ENCODE data around the gene TOX3.

TOX3 gene

GRCh38 chr16:52407778-52408177, 139.2 kb downstream of the TOX3 start:
- TF ChIP-seq, protein P1, sequence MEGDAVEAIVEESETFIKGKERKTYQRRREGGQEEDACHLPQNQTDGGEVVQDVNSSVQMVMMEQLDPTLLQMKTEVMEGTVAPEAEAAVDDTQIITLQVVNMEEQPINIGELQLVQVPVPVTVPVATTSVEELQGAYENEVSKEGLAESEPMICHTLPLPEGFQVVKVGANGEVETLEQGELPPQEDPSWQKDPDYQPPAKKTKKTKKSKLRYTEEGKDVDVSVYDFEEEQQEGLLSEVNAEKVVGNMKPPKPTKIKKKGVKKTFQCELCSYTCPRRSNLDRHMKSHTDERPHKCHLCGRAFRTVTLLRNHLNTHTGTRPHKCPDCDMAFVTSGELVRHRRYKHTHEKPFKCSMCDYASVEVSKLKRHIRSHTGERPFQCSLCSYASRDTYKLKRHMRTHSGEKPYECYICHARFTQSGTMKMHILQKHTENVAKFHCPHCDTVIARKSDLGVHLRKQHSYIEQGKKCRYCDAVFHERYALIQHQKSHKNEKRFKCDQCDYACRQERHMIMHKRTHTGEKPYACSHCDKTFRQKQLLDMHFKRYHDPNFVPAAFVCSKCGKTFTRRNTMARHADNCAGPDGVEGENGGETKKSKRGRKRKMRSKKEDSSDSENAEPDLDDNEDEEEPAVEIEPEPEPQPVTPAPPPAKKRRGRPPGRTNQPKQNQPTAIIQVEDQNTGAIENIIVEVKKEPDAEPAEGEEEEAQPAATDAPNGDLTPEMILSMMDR (conservative IDR thresholded peaks at IDR 0.05; ENCODE audit: low read depth, low read length) = no peak
- H3K4me3 ChIP-seq (ENCODE audit: low read length) = no peak overlapping the region
- DNase-seq (ENCODE audit: low read depth) = no peak

DNA sequence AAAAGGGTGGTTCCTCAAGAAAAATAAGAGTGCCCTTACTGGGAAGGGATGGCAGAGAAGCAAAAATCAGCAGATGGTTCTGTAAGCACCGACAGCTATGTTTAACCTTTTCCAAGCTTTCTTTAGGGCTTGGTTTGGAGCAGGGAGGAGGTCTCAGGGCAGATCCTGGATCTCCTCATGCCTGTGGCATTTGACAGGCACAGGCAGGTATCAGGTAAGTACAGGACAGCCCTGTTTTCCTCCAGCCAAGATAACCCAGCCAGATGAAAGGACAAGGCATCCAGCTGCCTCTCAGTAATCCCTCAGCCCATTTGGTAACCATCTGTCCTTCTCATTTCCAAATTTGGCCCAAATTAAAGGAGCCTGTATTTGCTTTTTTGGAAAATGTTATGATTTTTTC, 141.5 kb downstream of the TOX3 start:
- TF ChIP-seq, protein P1 (conservative IDR thresholded peaks at IDR 0.05; ENCODE audit: low read depth, low read length) = no peak
- no peak for DNase-seq (ENCODE audit: low read depth)

GRCh38 chr16:52404546-52404945, 142.4 kb downstream of the TOX3 start:
- TF ChIP-seq, protein P1 (conservative IDR thresholded peaks at IDR 0.05; ENCODE audit: low read depth, low read length) = no peak
- H3K4me3 ChIP-seq (ENCODE audit: low read length) = no peak overlapping the region
- DNase-seq (ENCODE audit: low read depth) = no peak

More for the DNA sequence above, 141.5 kb downstream of the TOX3 start:
- H3K4me3 ChIP-seq (ENCODE audit: low read length) = no peak overlapping the region

DNA sequence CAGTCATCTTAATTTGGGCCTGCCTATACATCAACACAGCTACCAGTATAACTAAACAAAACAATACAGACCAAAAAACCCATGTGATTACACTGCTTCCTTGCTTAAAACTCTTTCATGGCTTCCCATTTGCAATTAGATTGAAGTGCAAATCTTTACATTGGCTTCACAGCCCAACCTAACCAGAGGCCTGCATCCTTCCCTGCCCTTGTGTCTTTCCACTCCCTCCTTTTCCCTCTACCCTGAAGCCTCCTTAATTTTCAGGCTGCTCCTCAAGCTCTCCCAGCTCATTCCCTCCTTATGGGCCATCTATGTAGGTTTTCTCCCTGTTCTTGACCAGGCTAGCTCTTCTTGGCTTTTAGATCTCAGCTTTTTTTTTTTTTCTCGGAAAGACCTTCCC, 147.8 kb downstream of the TOX3 start:
- no peak overlapping the region for H3K4me3 ChIP-seq (ENCODE audit: low read length)
- TF ChIP-seq, protein P1 (conservative IDR thresholded peaks at IDR 0.05; ENCODE audit: low read depth, low read length) = no peak
- no peak for DNase-seq (ENCODE audit: low read depth)

DNA sequence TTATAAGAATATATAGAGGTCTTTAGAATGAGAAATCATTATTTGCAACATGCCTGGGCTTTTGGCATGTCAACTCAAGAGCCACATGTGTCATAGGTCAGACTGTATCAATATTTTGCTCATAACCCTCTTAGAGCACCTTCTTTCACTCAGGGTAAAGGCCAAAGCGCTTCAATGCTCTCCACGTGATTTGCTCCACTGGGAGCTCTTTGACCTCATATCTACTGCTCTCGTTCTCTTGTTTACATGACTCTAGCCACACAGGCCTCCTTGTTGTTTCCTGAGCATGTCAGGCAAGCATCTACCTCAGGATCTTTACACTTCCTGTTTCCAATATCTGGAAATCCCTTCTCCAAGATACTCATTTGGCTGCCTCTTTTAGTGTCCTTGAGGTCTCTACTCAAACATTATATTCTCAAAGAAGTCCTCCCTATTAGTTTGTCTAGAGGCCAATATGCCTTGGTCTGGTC, 148.4 kb downstream of the TOX3 start:
- TF ChIP-seq, protein P1 (conservative IDR thresholded peaks at IDR 0.05; ENCODE audit: low read depth, low read length) = no peak
- H3K4me3 ChIP-seq (ENCODE audit: low read length) = no peak overlapping the region
- DNase-seq (ENCODE audit: low read depth) = no peak

GRCh38 chr16:52398021-52398420, 148.9 kb downstream of the TOX3 start:
- TF ChIP-seq, protein P1 (conservative IDR thresholded peaks at IDR 0.05; ENCODE audit: low read depth, low read length) = no peak
- H3K4me3 ChIP-seq (ENCODE audit: low read length) = no peak overlapping the region
- no peak for DNase-seq (ENCODE audit: low read depth)

DNA sequence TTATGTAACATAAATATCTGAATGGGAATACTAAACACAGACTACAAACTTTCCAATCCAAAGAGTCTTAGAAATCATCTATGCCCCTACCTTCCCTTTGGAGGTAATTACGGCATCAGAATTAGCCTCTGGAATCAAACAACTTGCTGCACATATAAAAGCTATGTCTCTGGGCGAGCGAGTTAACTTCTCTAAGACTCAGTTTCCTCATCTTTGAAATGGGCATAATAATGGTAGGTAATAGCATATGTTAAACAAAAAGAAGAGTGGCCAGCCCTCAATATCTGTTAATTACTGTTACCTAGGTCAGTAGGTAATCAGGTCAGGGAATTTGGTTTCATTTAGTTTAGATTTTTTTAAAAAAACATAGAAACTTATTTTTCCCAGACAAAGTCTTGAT, 153.5 kb downstream of the TOX3 start:
- DNase-seq (ENCODE audit: low read depth) = no peak
- no peak overlapping the region for H3K4me3 ChIP-seq (ENCODE audit: low read length)
- TF ChIP-seq, protein P1 (conservative IDR thresholded peaks at IDR 0.05; ENCODE audit: low read depth, low read length) = no peak
